Forelimb muscle (tissue), 1 donor: ENCODE measurements around the gene PDE4B. TPM values are rescaled to one million over a fixed set of nuclear protein-coding genes. Genes with fewer than 3 reads are reported as not detected.
"Not testable (repeated sequence)": the region's sequence is repeated elsewhere in the genome, so short reads cannot be mapped to it uniquely, and the experiment has no call there.

ENCODE experiments used
- DNase-seq: peaks from one replicate; pipeline ENCODE4 v3.0.0-alpha.2; 2013; ENCODE audit warnings: low read depth
- polyA plus RNA-seq: library from polyadenylated mRNA; unstranded; fragments of 120-200 nt; gene quantifications from one replicate; pipeline ENCODE4 v1.2.1, GENCODE V29; 2013; ENCODE audit not compliant: insufficient read length

PDE4B gene
- polyA plus RNA-seq, 1 donor, result 16.7 TPM

- DNase-seq, result no peak
Measured at GRCh38 chr1:66416295-66416694, 623.6 kb downstream of the PDE4B start.

GRCh38 chr1:66418021-66418420 lies 625.3 kb downstream of the PDE4B start:
- DNase-seq, result no peak

DNA sequence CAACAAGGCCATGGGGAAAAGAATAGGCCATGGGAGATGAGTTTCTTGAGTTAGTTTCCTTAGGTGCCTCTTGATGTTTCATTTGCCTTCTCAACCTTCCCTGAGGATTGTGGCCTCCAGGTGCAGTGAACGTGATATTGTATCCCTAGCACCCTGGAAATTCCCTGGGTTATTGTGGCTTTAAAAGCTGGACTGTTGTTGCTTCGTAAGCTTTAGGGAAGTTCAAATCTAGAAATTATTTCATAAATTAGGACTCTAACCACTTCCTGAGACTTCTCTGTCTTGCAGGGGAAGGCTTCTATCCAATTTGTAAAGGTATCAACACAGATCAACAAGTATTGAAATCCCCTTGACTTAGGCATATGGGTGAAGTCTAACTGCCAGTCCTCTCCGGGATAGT lies 627.5 kb downstream of the PDE4B start:
- DNase-seq, result not testable (repeated sequence)

DNA sequence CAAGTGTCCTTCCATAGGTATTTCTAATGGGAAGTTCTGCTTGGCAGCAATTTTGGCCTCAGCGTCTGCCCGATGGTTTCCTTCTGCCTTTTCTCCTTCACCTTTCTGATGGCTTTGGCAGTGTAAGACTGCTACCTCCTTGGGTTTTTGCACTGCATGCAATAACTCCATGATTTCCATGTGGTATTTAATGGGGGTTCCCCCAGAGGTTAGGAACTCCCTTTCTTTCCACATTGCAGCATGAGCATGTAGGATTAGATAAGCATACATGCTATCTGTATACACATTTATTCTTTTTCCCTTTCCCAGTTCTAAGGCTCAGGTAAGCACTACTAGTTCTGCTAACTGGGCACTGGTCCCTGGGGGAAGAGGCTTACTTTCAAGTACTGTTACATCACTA lies 628.2 kb downstream of the PDE4B start:
- not testable (repeated sequence) for DNase-seq

GRCh38 chr1:66422804-66423203 lies 630.1 kb downstream of the PDE4B start:
- DNase-seq, result no peak
